ENCODE results near the gene PIK3C2G. TPM values are rescaled to one million over a fixed set of nuclear protein-coding genes. Genes with fewer than 3 reads are reported as not detected.

PIK3C2G gene
- total and polyA plus RNA-seq, 10 of the 15 experiments (the other 5 are each of a cell fraction or from before 2014, with no cell fraction given) = not detected

DNA sequence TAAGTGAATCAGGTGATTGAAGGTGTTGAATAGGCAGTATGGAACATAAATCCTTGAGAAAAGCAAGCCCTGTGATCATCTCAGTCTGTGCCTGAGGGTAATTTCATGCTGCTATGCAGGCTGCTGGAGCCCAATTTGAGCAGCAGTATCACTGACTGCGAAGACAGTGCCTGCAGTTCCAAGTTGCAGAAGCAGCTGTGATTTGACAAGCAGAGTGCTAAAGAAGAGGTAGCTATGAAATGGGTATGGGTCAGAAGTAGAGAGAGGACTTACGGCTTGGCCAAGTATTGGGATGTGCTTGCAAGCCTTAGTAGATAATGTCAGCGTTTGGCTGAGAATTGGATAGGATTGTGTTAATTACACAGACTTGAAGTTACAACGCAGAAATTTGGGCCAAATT is 22.5 kb downstream of the PIK3C2G start:
- Histone ChIP-seq H3K27me3 (replicated peaks in 1 of 2; ENCODE audit: control insufficient read depth in 2 of 2, insufficient read depth in 2 of 2, low read length in 1 of 2) (no peaks in the 10 kb centered on the region), H3K9ac (ENCODE audit: control insufficient read depth, insufficient read depth, low read length) (no peak overlapping the region), H3K9me3 (replicated peaks; ENCODE audit: control insufficient read depth, insufficient read depth, low read length) (no peaks in the 10 kb centered on the region), H3K4me3 (no peak overlapping the region), H3K4me2 (ENCODE audit: control insufficient read depth, insufficient read depth) (no peak overlapping the region), H3K4me1 (ENCODE audit: control insufficient read depth, insufficient read depth, low read length) (no peaks in the 10 kb centered on the region), H2AFZ (ENCODE audit: control insufficient read depth, low read depth, low read length) (no peak overlapping the region), H3K79me2 (ENCODE audit: control insufficient read depth, insufficient read depth, low read length) (no peaks in the 10 kb centered on the region), H3K36me3 (ENCODE audit: control insufficient read depth in 2 of 2, insufficient read depth in 2 of 2, low read length in 1 of 2) (no peaks in the 10 kb centered on the region), H4K20me1 (ENCODE audit: control insufficient read depth, insufficient read depth) (no peaks in the 10 kb centered on the region), H3K27ac (ENCODE audit: control insufficient read depth, insufficient read depth) (no peak overlapping the region)
- BruUV-seq (replicated peaks) = no TSS peak
- TF ChIP-seq BRCA1 (IDR thresholded peaks at IDR 0.05; ENCODE audit: low read depth, low read length) (no peak), ESRRA (IDR thresholded peaks at IDR 0.05; ENCODE audit: low read length) (no peak)
- WGBS (ENCODE audit: insufficient coverage, insufficient replicate concordance, low lambda C conversion rate, missing lambda C conversion rate) = 40% methylated on average over 4 of the region's 4 CpGs
- ChIA-PET POLR2A (no interaction called here), RAD21 (ENCODE audit: unreplicated experiment) (no interaction called here), CTCF (no interaction called here), SMC1A (ENCODE audit: uncharacterized antibody, unreplicated experiment) (no interaction called here)
- intact Hi-C loops (cut with micrococcal nuclease; ENCODE audit: unreplicated experiment) (no loop called here), in situ Hi-C loops (cut with MboI) (no loop called here)
- DNase-seq (ENCODE audit: low read depth, low spot score) = no peak
- FAIRE-seq = no peak
- ATAC-seq = no peak

DNA sequence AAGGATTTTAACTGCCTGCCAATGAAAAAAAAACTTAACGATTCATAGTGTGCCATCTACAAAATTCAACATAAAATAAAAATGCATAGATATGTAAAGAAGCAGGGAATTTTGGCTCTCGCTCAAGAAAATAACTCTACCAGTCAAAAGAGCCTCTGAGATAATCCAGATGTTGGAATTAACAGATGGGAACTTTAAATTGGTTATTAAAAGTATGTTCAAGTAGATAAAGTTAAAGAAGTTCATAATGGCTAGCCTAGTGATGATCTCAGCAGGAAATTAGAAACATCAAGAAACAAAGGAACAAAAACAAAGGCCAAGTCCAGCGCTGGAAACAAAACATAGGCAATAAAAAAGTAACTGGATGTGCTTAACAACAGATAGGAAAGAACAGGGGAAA is 23.1 kb downstream of the PIK3C2G start:
- no TSS peak for BruUV-seq (replicated peaks)
- Histone ChIP-seq H3K27ac (ENCODE audit: control insufficient read depth, insufficient read depth) (no peak overlapping the region), H3K9ac (ENCODE audit: control insufficient read depth, insufficient read depth, low read length) (no peak overlapping the region), H2AFZ (ENCODE audit: control insufficient read depth, low read depth, low read length) (no peak overlapping the region), H4K20me1 (ENCODE audit: control insufficient read depth, insufficient read depth) (no peaks in the 10 kb centered on the region), H3K4me2 (ENCODE audit: control insufficient read depth, insufficient read depth) (no peak overlapping the region), H3K9me3 (replicated peaks; ENCODE audit: control insufficient read depth, insufficient read depth, low read length) (no peaks in the 10 kb centered on the region), H3K4me3 (no peak overlapping the region), H3K79me2 (ENCODE audit: control insufficient read depth, insufficient read depth, low read length) (no peaks in the 10 kb centered on the region), H3K36me3 (ENCODE audit: control insufficient read depth in 2 of 2, insufficient read depth in 2 of 2, low read length in 1 of 2) (no peaks in the 10 kb centered on the region), H3K27me3 (replicated peaks in 1 of 2; ENCODE audit: control insufficient read depth in 2 of 2, insufficient read depth in 2 of 2, low read length in 1 of 2) (no peaks in the 10 kb centered on the region), H3K4me1 (ENCODE audit: control insufficient read depth, insufficient read depth, low read length) (no peaks in the 10 kb centered on the region)
- CTCF ChIA-PET = no interaction called here
- no peak for ATAC-seq
- in situ Hi-C loops (cut with MboI) (no loop called here), intact Hi-C loops (cut with micrococcal nuclease; ENCODE audit: unreplicated experiment) (no loop called here)
- no peak for DNase-seq (ENCODE audit: low read depth, low spot score)
- SMC1A ChIA-PET (ENCODE audit: uncharacterized antibody, unreplicated experiment) = no interaction called here
- WGBS (ENCODE audit: insufficient coverage, insufficient replicate concordance, low lambda C conversion rate, missing lambda C conversion rate) = 0% methylated on average over 3 of the region's 3 CpGs
- no peak for FAIRE-seq
- POLR2A ChIA-PET = no interaction called here
- RAD21 ChIA-PET (ENCODE audit: unreplicated experiment) = no interaction called here
- TF ChIP-seq, protein P1, sequence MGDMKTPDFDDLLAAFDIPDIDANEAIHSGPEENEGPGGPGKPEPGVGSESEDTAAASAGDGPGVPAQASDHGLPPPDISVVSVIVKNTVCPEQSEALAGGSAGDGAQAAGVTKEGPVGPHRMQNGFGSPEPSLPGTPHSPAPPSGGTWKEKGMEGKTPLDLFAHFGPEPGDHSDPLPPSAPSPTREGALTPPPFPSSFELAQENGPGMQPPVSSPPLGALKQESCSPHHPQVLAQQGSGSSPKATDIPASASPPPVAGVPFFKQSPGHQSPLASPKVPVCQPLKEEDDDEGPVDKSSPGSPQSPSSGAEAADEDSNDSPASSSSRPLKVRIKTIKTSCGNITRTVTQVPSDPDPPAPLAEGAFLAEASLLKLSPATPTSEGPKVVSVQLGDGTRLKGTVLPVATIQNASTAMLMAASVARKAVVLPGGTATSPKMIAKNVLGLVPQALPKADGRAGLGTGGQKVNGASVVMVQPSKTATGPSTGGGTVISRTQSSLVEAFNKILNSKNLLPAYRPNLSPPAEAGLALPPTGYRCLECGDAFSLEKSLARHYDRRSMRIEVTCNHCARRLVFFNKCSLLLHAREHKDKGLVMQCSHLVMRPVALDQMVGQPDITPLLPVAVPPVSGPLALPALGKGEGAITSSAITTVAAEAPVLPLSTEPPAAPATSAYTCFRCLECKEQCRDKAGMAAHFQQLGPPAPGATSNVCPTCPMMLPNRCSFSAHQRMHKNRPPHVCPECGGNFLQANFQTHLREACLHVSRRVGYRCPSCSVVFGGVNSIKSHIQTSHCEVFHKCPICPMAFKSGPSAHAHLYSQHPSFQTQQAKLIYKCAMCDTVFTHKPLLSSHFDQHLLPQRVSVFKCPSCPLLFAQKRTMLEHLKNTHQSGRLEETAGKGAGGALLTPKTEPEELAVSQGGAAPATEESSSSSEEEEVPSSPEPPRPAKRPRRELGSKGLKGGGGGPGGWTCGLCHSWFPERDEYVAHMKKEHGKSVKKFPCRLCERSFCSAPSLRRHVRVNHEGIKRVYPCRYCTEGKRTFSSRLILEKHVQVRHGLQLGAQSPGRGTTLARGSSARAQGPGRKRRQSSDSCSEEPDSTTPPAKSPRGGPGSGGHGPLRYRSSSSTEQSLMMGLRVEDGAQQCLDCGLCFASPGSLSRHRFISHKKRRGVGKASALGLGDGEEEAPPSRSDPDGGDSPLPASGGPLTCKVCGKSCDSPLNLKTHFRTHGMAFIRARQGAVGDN (IDR thresholded peaks at IDR 0.05) = no peak
- TF ChIP-seq, protein P2, sequence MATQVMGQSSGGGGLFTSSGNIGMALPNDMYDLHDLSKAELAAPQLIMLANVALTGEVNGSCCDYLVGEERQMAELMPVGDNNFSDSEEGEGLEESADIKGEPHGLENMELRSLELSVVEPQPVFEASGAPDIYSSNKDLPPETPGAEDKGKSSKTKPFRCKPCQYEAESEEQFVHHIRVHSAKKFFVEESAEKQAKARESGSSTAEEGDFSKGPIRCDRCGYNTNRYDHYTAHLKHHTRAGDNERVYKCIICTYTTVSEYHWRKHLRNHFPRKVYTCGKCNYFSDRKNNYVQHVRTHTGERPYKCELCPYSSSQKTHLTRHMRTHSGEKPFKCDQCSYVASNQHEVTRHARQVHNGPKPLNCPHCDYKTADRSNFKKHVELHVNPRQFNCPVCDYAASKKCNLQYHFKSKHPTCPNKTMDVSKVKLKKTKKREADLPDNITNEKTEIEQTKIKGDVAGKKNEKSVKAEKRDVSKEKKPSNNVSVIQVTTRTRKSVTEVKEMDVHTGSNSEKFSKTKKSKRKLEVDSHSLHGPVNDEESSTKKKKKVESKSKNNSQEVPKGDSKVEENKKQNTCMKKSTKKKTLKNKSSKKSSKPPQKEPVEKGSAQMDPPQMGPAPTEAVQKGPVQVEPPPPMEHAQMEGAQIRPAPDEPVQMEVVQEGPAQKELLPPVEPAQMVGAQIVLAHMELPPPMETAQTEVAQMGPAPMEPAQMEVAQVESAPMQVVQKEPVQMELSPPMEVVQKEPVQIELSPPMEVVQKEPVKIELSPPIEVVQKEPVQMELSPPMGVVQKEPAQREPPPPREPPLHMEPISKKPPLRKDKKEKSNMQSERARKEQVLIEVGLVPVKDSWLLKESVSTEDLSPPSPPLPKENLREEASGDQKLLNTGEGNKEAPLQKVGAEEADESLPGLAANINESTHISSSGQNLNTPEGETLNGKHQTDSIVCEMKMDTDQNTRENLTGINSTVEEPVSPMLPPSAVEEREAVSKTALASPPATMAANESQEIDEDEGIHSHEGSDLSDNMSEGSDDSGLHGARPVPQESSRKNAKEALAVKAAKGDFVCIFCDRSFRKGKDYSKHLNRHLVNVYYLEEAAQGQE (IDR thresholded peaks at IDR 0.05; ENCODE audit: low read depth, low read length) = no peak
- TF ChIP-seq CBFB (IDR thresholded peaks at IDR 0.05; ENCODE audit: low read depth) (no peak), CEBPB (IDR thresholded peaks at IDR 0.05; ENCODE audit: borderline replicate concordance in 1 of 2, low read depth in 2 of 2, low read length in 2 of 2) (no peak)
- TF ChIP-seq, protein P3, sequence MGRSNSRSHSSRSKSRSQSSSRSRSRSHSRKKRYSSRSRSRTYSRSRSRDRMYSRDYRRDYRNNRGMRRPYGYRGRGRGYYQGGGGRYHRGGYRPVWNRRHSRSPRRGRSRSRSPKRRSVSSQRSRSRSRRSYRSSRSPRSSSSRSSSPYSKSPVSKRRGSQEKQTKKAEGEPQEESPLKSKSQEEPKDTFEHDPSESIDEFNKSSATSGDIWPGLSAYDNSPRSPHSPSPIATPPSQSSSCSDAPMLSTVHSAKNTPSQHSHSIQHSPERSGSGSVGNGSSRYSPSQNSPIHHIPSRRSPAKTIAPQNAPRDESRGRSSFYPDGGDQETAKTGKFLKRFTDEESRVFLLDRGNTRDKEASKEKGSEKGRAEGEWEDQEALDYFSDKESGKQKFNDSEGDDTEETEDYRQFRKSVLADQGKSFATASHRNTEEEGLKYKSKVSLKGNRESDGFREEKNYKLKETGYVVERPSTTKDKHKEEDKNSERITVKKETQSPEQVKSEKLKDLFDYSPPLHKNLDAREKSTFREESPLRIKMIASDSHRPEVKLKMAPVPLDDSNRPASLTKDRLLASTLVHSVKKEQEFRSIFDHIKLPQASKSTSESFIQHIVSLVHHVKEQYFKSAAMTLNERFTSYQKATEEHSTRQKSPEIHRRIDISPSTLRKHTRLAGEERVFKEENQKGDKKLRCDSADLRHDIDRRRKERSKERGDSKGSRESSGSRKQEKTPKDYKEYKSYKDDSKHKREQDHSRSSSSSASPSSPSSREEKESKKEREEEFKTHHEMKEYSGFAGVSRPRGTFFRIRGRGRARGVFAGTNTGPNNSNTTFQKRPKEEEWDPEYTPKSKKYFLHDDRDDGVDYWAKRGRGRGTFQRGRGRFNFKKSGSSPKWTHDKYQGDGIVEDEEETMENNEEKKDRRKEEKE (IDR thresholded peaks at IDR 0.05) = no peak

Data from GM12878 (cell line).